ENCODE measurements around the gene CFAP46. TPM values are rescaled to one million over a fixed set of nuclear protein-coding genes. Genes with fewer than 3 reads are reported as not detected.

Gene CFAP46
- total RNA-seq, 1 donor from 2014 or later: not detected

GRCh38 chr10:132916421-132916841 is 25.9 kb downstream of the CFAP46 start:
- intact Hi-C loops (cut with micrococcal nuclease): no loop called here

DNA sequence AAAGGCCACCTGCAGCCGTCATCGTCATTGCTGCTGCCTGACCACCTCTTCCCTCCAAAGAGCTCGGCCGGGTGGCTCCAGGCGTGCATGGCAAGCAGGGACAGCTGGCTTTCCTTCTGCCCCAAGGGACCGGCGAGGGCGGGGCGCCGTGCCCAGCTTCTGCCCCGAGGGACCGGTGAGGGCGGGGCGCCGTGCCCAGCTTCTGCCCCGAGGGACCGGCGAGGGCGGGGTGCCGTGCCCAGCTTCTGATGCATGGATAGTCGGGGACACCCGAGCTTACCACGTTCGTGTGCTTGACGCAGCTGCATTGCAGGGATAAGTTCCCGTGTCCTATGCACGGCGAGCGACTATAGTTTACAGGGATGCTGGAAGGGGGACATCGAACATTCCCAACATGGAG is 27.0 kb downstream of the CFAP46 start:
- intact Hi-C loops (cut with micrococcal nuclease): no loop called here

- intact Hi-C loops (cut with micrococcal nuclease): no loop called here
These were observed 27.6 kb downstream of the CFAP46 start for GRCh38 chr10:132914732-132915131.

DNA sequence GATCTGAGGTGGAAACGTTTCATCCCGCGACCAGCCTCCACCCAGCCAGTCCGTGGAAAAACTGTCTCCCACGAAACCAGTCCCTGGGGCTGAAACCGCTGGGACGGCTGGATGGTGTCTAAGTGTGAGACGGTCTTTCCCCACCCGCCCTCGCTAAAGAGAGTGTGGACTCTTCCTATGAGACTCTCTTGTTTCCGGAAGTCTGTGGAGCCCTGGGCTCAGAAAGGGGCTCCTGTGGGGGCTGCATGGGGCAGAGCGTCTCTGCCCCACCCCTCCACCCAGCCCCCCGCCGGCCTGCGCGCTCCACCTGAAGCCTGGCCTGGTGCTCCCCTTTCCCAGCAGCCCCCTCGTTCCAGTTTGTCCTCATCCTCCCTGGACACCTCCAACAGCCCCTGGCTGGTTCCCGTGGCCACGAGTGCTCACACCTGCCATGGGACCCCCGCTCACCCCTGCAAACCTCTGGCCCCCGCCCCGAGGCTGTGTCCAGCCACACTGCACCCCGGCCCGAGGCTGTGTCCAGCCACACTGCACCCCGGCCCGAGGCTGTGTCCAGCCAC is 28.7 kb downstream of the CFAP46 start:
- intact Hi-C loops (cut with micrococcal nuclease): no loop called here

GRCh38 chr10:132912713-132913558 is 29.4 kb downstream of the CFAP46 start:
- intact Hi-C loops (cut with micrococcal nuclease): no loop called here

GRCh38 chr10:132912225-132912712 is 30.1 kb downstream of the CFAP46 start:
- intact Hi-C loops (cut with micrococcal nuclease): no loop called here

GRCh38 chr10:132911786-132912097 is 30.6 kb downstream of the CFAP46 start:
- intact Hi-C loops (cut with micrococcal nuclease): no loop called here

DNA sequence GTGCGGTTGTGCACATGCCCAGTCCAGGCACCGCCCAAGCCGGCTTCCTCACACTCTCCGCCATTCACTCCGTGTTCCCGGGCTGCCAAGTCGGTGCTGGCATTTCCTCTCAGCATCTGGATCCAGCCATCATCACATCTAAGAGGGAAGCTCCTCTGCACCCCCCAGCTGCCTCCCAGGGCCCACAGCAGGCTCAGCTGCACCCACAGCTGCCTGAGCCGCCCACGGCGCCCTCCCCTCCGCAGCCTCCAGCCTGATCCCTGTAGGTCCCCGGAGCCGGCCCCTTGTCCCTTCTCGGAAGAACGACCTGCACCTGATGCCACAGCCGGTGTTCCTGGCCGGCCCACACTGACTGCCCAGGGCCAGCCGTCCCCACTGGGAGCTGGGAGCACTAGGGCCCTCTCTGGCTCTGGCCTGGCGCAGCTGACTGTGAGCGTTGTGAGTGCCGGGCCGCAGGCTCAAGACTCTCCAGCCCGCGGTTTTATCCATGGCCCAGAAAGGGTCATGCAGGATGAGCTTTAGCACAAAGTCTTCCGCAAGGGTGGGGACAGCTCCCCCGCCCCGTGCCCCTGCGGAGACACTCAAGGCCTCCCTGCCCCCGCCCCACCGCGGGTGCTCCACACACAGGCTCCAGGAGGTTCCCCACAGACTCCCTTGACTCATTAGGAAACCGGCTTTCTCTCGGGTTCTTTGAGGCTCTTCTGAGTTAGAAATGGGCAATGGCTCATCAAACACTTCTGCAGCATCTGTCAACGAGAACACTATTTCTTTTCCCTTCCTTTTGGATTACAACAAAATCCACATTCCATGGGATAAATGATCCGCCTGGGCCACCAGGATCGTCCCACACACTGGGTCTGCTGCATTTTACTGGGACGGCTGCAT is 31.2 kb downstream of the CFAP46 start:
- intact Hi-C loops (cut with micrococcal nuclease): no loop called here

- intact Hi-C loops (cut with micrococcal nuclease): no loop called here
These were observed 32.0 kb downstream of the CFAP46 start for GRCh38 chr10:132910186-132910880.

DNA sequence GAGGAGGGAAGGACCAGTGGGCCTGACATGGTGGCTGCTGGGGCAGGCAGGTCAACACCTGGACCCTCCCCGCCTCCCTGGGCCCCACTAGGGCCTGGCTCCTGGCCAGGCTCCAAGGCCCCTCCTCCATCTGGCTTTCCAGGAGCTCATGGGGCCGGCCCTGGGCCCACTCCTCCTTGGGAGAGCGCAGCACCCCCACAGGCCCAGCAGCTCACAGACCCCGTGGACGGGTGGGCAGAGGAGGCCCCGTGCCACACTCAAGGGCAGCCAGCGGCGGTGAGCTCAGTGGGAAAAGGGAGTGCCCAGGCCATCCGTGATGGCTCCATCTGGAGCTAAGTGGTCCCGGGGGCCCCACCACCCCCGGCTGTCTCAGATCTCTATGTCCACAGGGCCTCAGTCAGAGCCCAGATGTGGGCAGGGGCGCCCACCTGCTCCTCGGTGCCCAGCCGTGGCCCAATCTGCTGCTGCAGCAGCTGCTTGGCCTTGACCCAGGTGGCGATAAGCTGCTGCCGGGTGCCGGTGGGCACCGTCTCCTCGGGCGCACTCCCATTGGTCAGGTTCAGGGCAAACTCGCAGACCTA is 32.8 kb downstream of the CFAP46 start:
- intact Hi-C loops (cut with micrococcal nuclease): loop anchor here (10.0 kb wide), 1 partner anchor 215 kb away; no protein-coding TSS in a partner anchor

- intact Hi-C loops (cut with micrococcal nuclease): loop anchor here (10.0 kb wide), 1 partner anchor 216 kb away; no protein-coding TSS in a partner anchor
These were observed 33.6 kb downstream of the CFAP46 start for GRCh38 chr10:132908621-132909295.

- intact Hi-C loops (cut with micrococcal nuclease): loop anchor here (10.0 kb wide), 1 partner anchor 217 kb away; no protein-coding TSS in a partner anchor
These were observed 34.3 kb downstream of the CFAP46 start for GRCh38 chr10:132907821-132908620.

DNA sequence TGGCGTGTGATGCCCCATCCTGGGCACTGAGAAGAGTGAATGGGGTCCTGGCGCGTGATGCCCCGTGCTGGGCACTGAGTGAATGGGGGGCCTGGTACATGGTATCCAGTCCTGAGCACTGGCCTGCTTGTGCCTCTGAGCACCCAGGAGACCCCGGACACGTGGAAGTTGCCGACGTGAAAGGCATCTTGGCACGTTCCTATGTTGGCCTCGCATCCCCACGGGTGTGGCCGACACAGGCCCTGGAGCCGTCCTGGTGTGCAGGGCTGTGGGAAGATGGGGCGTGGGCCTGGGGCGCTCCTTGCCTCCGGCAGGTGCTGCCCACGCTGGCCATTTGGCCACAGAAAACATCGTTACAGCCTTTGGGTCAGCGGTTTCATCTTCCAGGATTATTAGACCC is 35.5 kb downstream of the CFAP46 start:
- intact Hi-C loops (cut with micrococcal nuclease): loop anchor here (10.0 kb wide), 1 partner anchor 218 kb away; no protein-coding TSS in a partner anchor

DNA sequence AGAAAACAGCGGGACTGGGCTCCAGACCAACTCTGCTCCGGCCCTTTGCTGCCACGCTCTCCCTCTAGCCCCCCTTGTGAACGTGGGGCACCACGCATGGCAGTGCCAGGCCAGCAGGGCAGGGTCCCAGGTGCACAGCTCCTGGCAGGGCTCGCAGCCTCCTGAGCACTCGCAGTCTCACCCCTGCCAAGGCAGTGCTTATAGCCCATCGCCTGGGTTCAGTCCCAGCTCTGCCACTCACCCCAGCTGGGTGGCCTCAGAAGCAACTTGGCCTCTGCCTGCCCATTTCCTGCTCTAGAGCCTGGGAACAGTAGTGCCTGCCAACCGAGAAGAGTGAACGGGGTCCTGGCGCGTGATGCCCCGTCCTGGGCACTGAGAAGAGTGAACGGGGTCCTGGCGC is 36.3 kb downstream of the CFAP46 start:
- intact Hi-C loops (cut with micrococcal nuclease): loop anchor here (10.0 kb wide), 1 partner anchor 219 kb away; no protein-coding TSS in a partner anchor

DNA sequence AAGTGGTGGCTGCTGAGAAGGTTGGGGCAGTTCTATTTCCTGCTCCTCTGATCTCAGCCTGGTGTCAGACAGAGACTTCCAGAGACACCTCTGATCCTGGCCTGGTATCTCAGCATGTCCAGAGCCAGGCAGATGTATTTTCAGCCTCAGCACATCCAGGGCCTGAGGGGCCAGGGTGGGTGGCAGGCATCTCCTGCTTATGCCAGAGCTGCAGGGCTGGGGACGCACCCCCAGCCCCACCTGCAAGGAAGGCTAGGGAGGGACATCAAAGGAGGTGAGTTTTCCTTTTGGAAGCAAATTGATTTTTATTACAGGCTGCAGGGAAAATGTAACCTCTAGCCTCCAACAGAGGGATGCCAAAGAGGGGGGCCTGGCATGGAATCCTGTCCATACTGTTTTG is 36.7 kb downstream of the CFAP46 start:
- intact Hi-C loops (cut with micrococcal nuclease): loop anchor here (10.0 kb wide), 1 partner anchor 219 kb away; no protein-coding TSS in a partner anchor

DNA sequence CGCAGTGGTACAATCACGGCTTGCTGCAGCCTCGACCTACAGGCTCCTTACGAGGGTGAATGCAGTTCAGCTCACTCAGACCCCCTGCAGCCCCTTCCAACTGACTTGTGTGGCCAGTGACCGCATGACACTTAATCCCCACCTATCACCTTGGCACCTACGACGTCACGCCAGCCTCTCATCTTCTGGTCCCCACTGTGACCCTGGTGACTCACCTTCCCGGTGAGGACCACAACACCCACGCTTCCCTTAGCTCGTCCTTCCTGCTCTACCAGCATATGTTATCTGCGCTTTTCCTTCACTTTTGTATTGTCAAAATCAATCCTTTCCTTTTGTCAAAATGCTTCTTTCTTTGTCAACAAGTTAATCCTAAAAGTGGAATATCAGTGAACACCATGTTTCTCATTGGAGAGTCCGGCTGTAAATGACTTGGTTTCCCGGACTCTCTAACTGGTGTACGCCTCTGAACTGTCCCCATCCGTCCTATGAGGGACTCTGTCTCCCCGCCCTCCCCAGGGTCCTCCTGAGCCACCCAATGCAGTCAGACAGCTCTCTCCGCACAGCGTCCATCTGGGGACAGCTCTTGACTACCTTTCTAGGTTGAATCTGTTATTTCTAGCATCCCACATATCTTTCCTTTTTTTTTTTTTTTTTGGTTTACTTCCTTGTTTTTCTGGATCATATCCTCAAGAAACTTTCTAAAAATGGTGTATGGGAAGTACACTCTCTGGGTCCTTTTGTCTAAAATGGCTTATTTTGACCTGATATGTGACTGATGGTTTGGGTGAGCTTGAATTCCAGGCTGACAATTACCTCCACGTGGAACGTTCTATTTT is 37.3 kb downstream of the CFAP46 start:
- intact Hi-C loops (cut with micrococcal nuclease): loop anchor here (10.0 kb wide), 1 partner anchor 220 kb away; no protein-coding TSS in a partner anchor

GRCh38 chr10:132904181-132904813 is 38.1 kb downstream of the CFAP46 start:
- intact Hi-C loops (cut with micrococcal nuclease): loop anchor here (10.0 kb wide), 1 partner anchor 221 kb away; no protein-coding TSS in a partner anchor

All from T-helper 1 cell treated with Interleukin-12 subunit alpha and Interleukin-12 subunit beta and Interleukin-4 antibody, amounts not matched to agents 30 ng/mL and 1 ng/mL, for 36 hours (primary cell).